GM23338 (cell line): ENCODE results near the gene LRRC2. TPM values are rescaled to one million over a fixed set of nuclear protein-coding genes. Genes with fewer than 3 reads are reported as not detected.
"Not testable (repeated sequence)": the region's sequence is repeated elsewhere in the genome, so short reads cannot be mapped to it uniquely, and the experiment has no call there.

Source experiments
- ATAC-seq: fragments of 200-7000 bp; cut with Tn5 transposase; 3 replicates; pipeline ENCODE4 v1.9.1; 2020
- DNase-seq: peaks from one replicate; pipeline ENCODE4 v3.0.0-alpha.2; 2015; ENCODE audit warnings: low spot score
- H2AFZ ChIP-seq: fragments of 200-600 bp; sonication (generic); 2 replicates; pipeline ENCODE4 v1.8.0; 2016; ENCODE audit warnings: antibody characterized with exemption, mild to moderate bottlenecking, moderate library complexity
- H3F3A ChIP-seq: fragments of 200-600 bp; sonication (generic); replicated peaks from 2 replicates; pipeline ENCODE4 v1.8.0; 2017; ENCODE audit warnings: antibody characterized with exemption, mixed run types, low read depth
- H3K27ac ChIP-seq: fragments of 200-600 bp; sonication (generic); 2 replicates; pipeline ENCODE4 v1.6.1; 2016; ENCODE audit warnings: low read depth
- H3K27me3 ChIP-seq: fragments of 200-600 bp; sonication (generic); 2 replicates; pipeline ENCODE4 v1.8.0; 2016; ENCODE audit warnings: mild to moderate bottlenecking, mixed run types, moderate library complexity; ENCODE audit not compliant: insufficient read depth
- H3K36me3 ChIP-seq: fragments of 200-600 bp; sonication (generic); 2 replicates; pipeline ENCODE4 v1.8.0; 2016; ENCODE audit warnings: mild to moderate bottlenecking; ENCODE audit not compliant: insufficient read depth
- H3K4me1 ChIP-seq: fragments of 200-600 bp; sonication (generic); 2 replicates; pipeline ENCODE4 v1.8.0; 2016; ENCODE audit warnings: mild to moderate bottlenecking, moderate library complexity; ENCODE audit not compliant: insufficient read depth
- H3K4me2 ChIP-seq: fragments of 200-600 bp; sonication (generic); 2 replicates; pipeline ENCODE4 v1.7.1; 2017; ENCODE audit warnings: mixed run types
- H3K4me3 ChIP-seq: fragments of 200-600 bp; sonication (generic); 2 replicates; pipeline ENCODE4 v1.6.1; 2016; ENCODE audit warnings: mixed run types
- H3K79me2 ChIP-seq: fragments of 200-600 bp; sonication (generic); replicated peaks from 2 replicates; pipeline ENCODE4 v1.8.0; 2017; ENCODE audit warnings: mild to moderate bottlenecking; ENCODE audit not compliant: insufficient read depth
- H3K9me2 ChIP-seq: fragments of 200-600 bp; sonication (generic); 2 replicates; pipeline ENCODE4 v1.8.0; 2017; ENCODE audit not compliant: insufficient read depth
- H4K20me1 ChIP-seq: fragments of 200-600 bp; sonication (generic); replicated peaks from 2 replicates; pipeline ENCODE4 v1.8.0; 2017; ENCODE audit warnings: mild to moderate bottlenecking; ENCODE audit not compliant: insufficient read depth
- H3K27ac Mint-ChIP-seq: 2 replicates; pipeline ENCODE4 v1.8.0; 2020; ENCODE audit warnings: inconsistent platforms, mild to moderate bottlenecking, moderate library complexity, mixed read lengths
- H3K27me3 Mint-ChIP-seq: 3 replicates; pipeline ENCODE4 v1.8.0; 2022; ENCODE audit warnings: low read depth, mild to moderate bottlenecking, moderate library complexity, mixed read lengths, inconsistent platforms; ENCODE audit not compliant: insufficient read depth, poor library complexity
- H3K36me3 Mint-ChIP-seq: 3 replicates; pipeline ENCODE4 v1.8.0; 2021; ENCODE audit warnings: low read depth, mild to moderate bottlenecking, inconsistent platforms, moderate library complexity, mixed read lengths
- H3K4me1 Mint-ChIP-seq: 3 replicates; pipeline ENCODE4 v1.8.0; 2020; ENCODE audit warnings: mild to moderate bottlenecking, inconsistent platforms, mixed read lengths
- H3K4me3 Mint-ChIP-seq: 3 replicates; pipeline ENCODE4 v1.8.0; 2021; ENCODE audit warnings: moderate library complexity, mild to moderate bottlenecking, inconsistent platforms, mixed read lengths
- H3K9me3 Mint-ChIP-seq: 3 replicates; pipeline ENCODE4 v1.8.0; 2020; ENCODE audit warnings: moderate library complexity, mild to moderate bottlenecking, inconsistent platforms, mixed read lengths
- CREB1 ChIP-seq: fragments of 250-450 bp; sonication (Bioruptor Pico); IDR thresholded peaks from 2 replicates; pipeline ENCODE4 v1.5.0; 2020; ENCODE audit warnings: low read depth, mild to moderate bottlenecking, moderate library complexity
- JUNB ChIP-seq: IDR thresholded peaks from one replicate; pipeline ENCODE4 v1.6.1; 2016; ENCODE audit warnings: antibody characterized with exemption; ENCODE audit not compliant: unreplicated experiment
- NANOG ChIP-seq: IDR thresholded peaks from 2 replicates; pipeline ENCODE4 v1.6.1; 2016; ENCODE audit warnings: antibody characterized with exemption, borderline replicate concordance
- REST ChIP-seq: IDR thresholded peaks from one replicate; pipeline ENCODE4 v1.6.1; 2018; ENCODE audit warnings: antibody characterized with exemption; ENCODE audit not compliant: unreplicated experiment
- ZNF331 ChIP-seq: fragments of 250-450 bp; sonication (Bioruptor Pico); IDR thresholded peaks from 2 replicates; pipeline ENCODE4 v1.5.0; 2020; ENCODE audit warnings: low read depth, mild to moderate bottlenecking, moderate library complexity
- polyA plus RNA-seq: library from polyadenylated mRNA; unstranded; fragments of >200 nt; fragmentation: Nextera tagmentation; extraction: Ambion mirVana; gene quantifications from 2 replicates; pipeline ENCODE4 v1.2.1, GENCODE V29; 2016
- total RNA-seq: library from RNA; depleted of rRNA; stranded (reverse); fragments of >200 nt; shearing (Covaris generic); gene quantifications from 2 replicates; pipeline ENCODE4 v1.2.3, GENCODE V29; 2014
- TF ChIP-seq, protein P1 (sequence below), 2 experiments: fragments of 200-600 bp in 1 of 2; sonication (generic) in 1 of 2; conservative IDR thresholded peaks; 2 replicates each; pipeline versions ENCODE4 v1.5.1 to v1.6.1; 2016 to 2017; ENCODE audit warnings: antibody characterized with exemption in 2 of 2, low read depth in 2 of 2, mild to moderate bottlenecking in 2 of 2, moderate library complexity in 1 of 2

Gene LRRC2
- total and polyA plus RNA-seq, 2 experiments from 2014 or later, result 6.5 to 7.1 TPM

DNA sequence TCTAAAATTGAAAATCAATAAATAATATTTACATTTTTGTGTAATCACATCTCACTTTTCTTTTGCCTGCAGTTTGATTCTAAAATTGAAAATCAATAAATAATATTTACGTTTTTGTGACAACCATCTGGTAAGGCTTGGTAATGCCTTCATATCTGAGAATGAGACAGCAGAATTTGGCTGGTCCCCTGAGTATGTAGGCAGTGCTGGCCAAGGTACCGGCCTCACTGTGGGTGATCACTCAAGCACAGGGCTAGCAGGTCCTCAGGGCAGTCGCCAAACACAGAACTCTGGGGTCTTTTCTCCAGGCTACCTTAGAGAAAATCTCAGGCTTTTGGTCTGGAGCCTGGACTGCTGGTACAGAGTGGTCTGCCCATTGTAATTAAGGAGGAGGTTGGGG is 42.1 kb downstream of the LRRC2 start:
- no peaks in the 10 kb centered on the region for H3K36me3 ChIP-seq
- no peaks in the 10 kb centered on the region for H3K9me2 ChIP-seq
- peaks cover 7% of the 10 kb centered on the region for H3K4me1 Mint-ChIP-seq
- TF ChIP-seq REST, result peak; percentile 47
- no peak for TF ChIP-seq ZNF331 (CRISPR knock-in tag)
- no peaks in the 10 kb centered on the region for H3K79me2 ChIP-seq
- H3K4me1 ChIP-seq, result no peaks in the 10 kb centered on the region
- no peak overlapping the region for H3K4me3 Mint-ChIP-seq
- no peak overlapping the region for H3K27ac ChIP-seq
- H3K4me3 ChIP-seq, result no peak overlapping the region
- peaks cover 2% of the 10 kb centered on the region; the same call in 1 of the 2 replicates for H3F3A ChIP-seq
- H3K27ac Mint-ChIP-seq, result no peak overlapping the region
- ATAC-seq, result no peak; the same call in 2 of the 3 replicates
- H3K4me2 ChIP-seq, result no peak overlapping the region
- H3K27me3 Mint-ChIP-seq, result peaks cover 8% of the 10 kb centered on the region
- no peaks in the 10 kb centered on the region; the same call in 2 of the 3 replicates for H3K9me3 Mint-ChIP-seq
- H2AFZ ChIP-seq, result no peak overlapping the region
- DNase-seq, result no peak
- H3K36me3 Mint-ChIP-seq, result no peaks in the 10 kb centered on the region
- no peaks in the 10 kb centered on the region for H3K27me3 ChIP-seq
- H4K20me1 ChIP-seq, result no peaks in the 10 kb centered on the region

GRCh38 chr3:46523556-46523955 is 42.5 kb downstream of the LRRC2 start:
- no peak overlapping the region for H3K4me3 ChIP-seq
- no peaks in the 10 kb centered on the region for H3K9me2 ChIP-seq
- ATAC-seq (no peak), DNase-seq (no peak)
- no peaks in the 10 kb centered on the region; the same call in 2 of the 3 replicates for H3K9me3 Mint-ChIP-seq
- H3K27ac ChIP-seq, result no peak overlapping the region
- H2AFZ ChIP-seq, result no peak overlapping the region
- H3K36me3 Mint-ChIP-seq, result no peaks in the 10 kb centered on the region
- no peak overlapping the region for H3K4me2 ChIP-seq
- H3K27me3 Mint-ChIP-seq, result peaks cover 8% of the 10 kb centered on the region
- no peak overlapping the region for H3K4me3 Mint-ChIP-seq
- H3K27ac Mint-ChIP-seq, result no peak overlapping the region
- no peaks in the 10 kb centered on the region for H4K20me1 ChIP-seq
- H3K27me3 ChIP-seq, result no peaks in the 10 kb centered on the region
- TF ChIP-seq NANOG, result no peak
- TF ChIP-seq CREB1, result no peak
- TF ChIP-seq, protein P1, sequence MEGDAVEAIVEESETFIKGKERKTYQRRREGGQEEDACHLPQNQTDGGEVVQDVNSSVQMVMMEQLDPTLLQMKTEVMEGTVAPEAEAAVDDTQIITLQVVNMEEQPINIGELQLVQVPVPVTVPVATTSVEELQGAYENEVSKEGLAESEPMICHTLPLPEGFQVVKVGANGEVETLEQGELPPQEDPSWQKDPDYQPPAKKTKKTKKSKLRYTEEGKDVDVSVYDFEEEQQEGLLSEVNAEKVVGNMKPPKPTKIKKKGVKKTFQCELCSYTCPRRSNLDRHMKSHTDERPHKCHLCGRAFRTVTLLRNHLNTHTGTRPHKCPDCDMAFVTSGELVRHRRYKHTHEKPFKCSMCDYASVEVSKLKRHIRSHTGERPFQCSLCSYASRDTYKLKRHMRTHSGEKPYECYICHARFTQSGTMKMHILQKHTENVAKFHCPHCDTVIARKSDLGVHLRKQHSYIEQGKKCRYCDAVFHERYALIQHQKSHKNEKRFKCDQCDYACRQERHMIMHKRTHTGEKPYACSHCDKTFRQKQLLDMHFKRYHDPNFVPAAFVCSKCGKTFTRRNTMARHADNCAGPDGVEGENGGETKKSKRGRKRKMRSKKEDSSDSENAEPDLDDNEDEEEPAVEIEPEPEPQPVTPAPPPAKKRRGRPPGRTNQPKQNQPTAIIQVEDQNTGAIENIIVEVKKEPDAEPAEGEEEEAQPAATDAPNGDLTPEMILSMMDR (conservative IDR thresholded peaks at IDR 0.05; ENCODE audit: low read depth in 2 of 2), result no peak
- no peak for TF ChIP-seq JUNB
- H3K79me2 ChIP-seq, result no peaks in the 10 kb centered on the region
- peaks cover 7% of the 10 kb centered on the region for H3K4me1 Mint-ChIP-seq
- H3K36me3 ChIP-seq, result no peaks in the 10 kb centered on the region
- peaks cover 2% of the 10 kb centered on the region; the same call in 1 of the 2 replicates for H3F3A ChIP-seq
- no peaks in the 10 kb centered on the region for H3K4me1 ChIP-seq

DNA sequence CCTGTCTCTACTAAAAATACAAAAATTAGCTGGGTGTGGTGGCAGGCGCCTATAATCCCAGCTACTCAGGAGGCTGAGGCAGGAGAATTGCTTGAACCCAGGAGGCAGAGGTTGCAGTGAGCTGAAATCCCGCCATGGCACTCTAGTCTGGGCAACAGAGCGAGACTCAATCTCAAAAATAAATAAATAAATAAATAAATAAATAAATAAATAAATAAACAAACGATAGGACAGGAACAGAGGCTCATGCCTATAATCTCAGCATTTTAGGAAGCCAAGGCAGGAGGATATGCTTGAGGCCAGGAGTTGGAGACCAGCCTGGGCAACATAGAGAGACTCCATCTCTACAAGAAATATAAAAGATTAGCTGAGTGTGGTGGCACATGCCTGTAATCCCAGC is 43.9 kb downstream of the LRRC2 start:
- H3K27me3 Mint-ChIP-seq, H3K27me3 ChIP-seq, H2AFZ ChIP-seq, H3K4me3 ChIP-seq, H3K4me1 ChIP-seq, H3K27ac ChIP-seq, H4K20me1 ChIP-seq, H3K79me2 ChIP-seq, H3K36me3 ChIP-seq, H3K27ac Mint-ChIP-seq, H3K9me2 ChIP-seq, H3K9me3 Mint-ChIP-seq, H3K4me3 Mint-ChIP-seq, ATAC-seq, H3K4me1 Mint-ChIP-seq, H3K36me3 Mint-ChIP-seq, DNase-seq, H3K4me2 ChIP-seq, H3F3A ChIP-seq: not testable (repeated sequence)
